Panc1 (cell line): ENCODE measurements around the gene SAMHD1. TPM values are rescaled to one million over a fixed set of nuclear protein-coding genes. Genes with fewer than 3 reads are reported as not detected.
A peak's percentile ranks its signal among the peaks of the same experiment; 100 is the strongest.

ENCODE experiments used
- ATAC-seq: fragments of 200-7000 bp; cut with Tn5 transposase; 2 replicates; pipeline ENCODE4 v1.9.1; 2020; ENCODE audit warnings: mild to moderate bottlenecking, moderate library complexity
- BruUV-seq: library from RNA; stranded (reverse); fragments of 400-500 nt; replicated peaks from 2 replicates; lab custom pipeline; 2021; lab: Mats Ljungman, UMichigan
- CTCF ChIA-PET: fragments of 300-600 bp; sonication (Branson Sonifier 250); formaldehyde crosslinking; loops from one replicate; lab custom pipeline; 2022; ENCODE audit warnings: antibody characterized with exemption; lab: Charles Lee
- POLR2A ChIA-PET: fragments of 300-600 bp; sonication (Branson Sonifier 250); formaldehyde crosslinking; loops from one replicate; lab custom pipeline; 2022; ENCODE audit warnings: antibody characterized with exemption; lab: Charles Lee
- DNase-seq: peaks from one replicate; pipeline ENCODE4 v3.0.0-alpha.2; 2010; ENCODE audit warnings: low read depth, low spot score
- H3K27ac ChIP-seq: 2 replicates; pipeline ENCODE4 v1.5.1; 2011; ENCODE audit warnings: mild to moderate bottlenecking, low read length, inconsistent platforms
- H3K27me3 ChIP-seq: fragments of 200-500 bp; sonication (Bioruptor generic); 2 replicates; pipeline ENCODE4 v1.6.0; 2014; ENCODE audit warnings: low read length, inconsistent platforms; ENCODE audit not compliant: control insufficient read depth, insufficient read depth
- H3K36me3 ChIP-seq: fragments of 200-500 bp; sonication (Bioruptor generic); 2 replicates; pipeline ENCODE4 v1.5.1; 2014; ENCODE audit warnings: inconsistent platforms, mild to moderate bottlenecking, low read length, moderate library complexity; ENCODE audit not compliant: control insufficient read depth, insufficient read depth
- H3K4me1 ChIP-seq: 2 replicates; pipeline ENCODE4 v1.5.1; 2011; ENCODE audit warnings: inconsistent platforms, mild to moderate bottlenecking, low read length, moderate library complexity; ENCODE audit not compliant: control insufficient read depth, insufficient read depth
- H3K4me3 ChIP-seq, 2 experiments: 2 replicates each; pipeline ENCODE4 v1.5.1; 2011 to 2012; ENCODE audit warnings: low read depth in 2 of 2, low read length in 2 of 2, mild to moderate bottlenecking in 2 of 2, inconsistent platforms in 1 of 2, moderate library complexity in 1 of 2
- H3K9me3 ChIP-seq: fragments of 200-500 bp; sonication (Bioruptor generic); 2 replicates; pipeline ENCODE4 v1.5.1; 2014; ENCODE audit warnings: low read depth, mild to moderate bottlenecking, inconsistent platforms, low read length, moderate library complexity; ENCODE audit not compliant: control insufficient read depth, insufficient read depth
- CTCF ChIP-seq: fragments of 450-650 bp; IDR thresholded peaks from 2 replicates; pipeline ENCODE4 v1.5.1; 2017; ENCODE audit warnings: mild to moderate bottlenecking
- POLR2AphosphoS5 ChIP-seq: IDR thresholded peaks from 2 replicates; pipeline ENCODE4 v1.6.1; 2012; ENCODE audit warnings: mild to moderate bottlenecking, low read depth, low read length, moderate library complexity
- REST ChIP-seq, 2 experiments: IDR thresholded peaks; 2 replicates each; pipeline ENCODE4 v1.6.1; 2011 to 2012; ENCODE audit warnings: low read depth in 2 of 2, control low read depth in 1 of 2, low read length in 1 of 2, mild to moderate bottlenecking in 1 of 2, moderate library complexity in 1 of 2; ENCODE audit not compliant: insufficient read depth in 1 of 2
- SIN3A ChIP-seq: IDR thresholded peaks from 2 replicates; pipeline ENCODE4 v1.6.1; 2012; ENCODE audit warnings: low read depth, mild to moderate bottlenecking, low read length, moderate library complexity, borderline replicate concordance; ENCODE audit not compliant: insufficient read depth
- TCF7L2 ChIP-seq: IDR thresholded peaks from 2 replicates; pipeline ENCODE4 v1.6.1; 2011; ENCODE audit warnings: mild to moderate bottlenecking, low read depth, low read length, inconsistent platforms
- in situ Hi-C: cut with HindIII; loops from 2 replicates; pipeline ENCODE4 v1.10.0; 2016; ENCODE audit warnings: low sequenced_read_pairs, low pct_unique_long_range_greater_than_20kb
- intact Hi-C: fragments of 100-400 bp; cut with micrococcal nuclease; formaldehyde crosslinking; loops from one replicate; pipeline ENCODE4 v1.10.0; 2022; ENCODE audit not compliant: unreplicated experiment
- total RNA-seq: library from RNA; stranded (reverse); gene quantifications from one replicate; pipeline ENCODE4 v1.2.1, GENCODE V29; 2021; ENCODE audit not compliant: unreplicated experiment

The SAMHD1 gene
- total RNA-seq, 1 experiment from 2014 or later: 16.8 TPM

- Histone ChIP-seq H3K36me3 (no peaks in the 10 kb centered on the region), H3K4me1 (no peaks in the 10 kb centered on the region), H3K9me3 (no peaks in the 10 kb centered on the region), H3K27ac (no peak overlapping the region), H3K27me3 (no peaks in the 10 kb centered on the region), H3K4me3 (no peak overlapping the region)
- DNase-seq (no peak), ATAC-seq (peak; percentile 49; the same call in 1 of the 2 replicates)
- TF ChIP-seq POLR2AphosphoS5 (no peak), TCF7L2 (no peak), SIN3A (no peak), REST (IDR thresholded peaks at IDR 0.05; ENCODE audit: insufficient read depth in 1 of 2, low read depth in 2 of 2, low read length in 1 of 2) (no peak), CTCF (no peak)
- BruUV-seq: no TSS peak
- intact Hi-C loops (no loop called here), in situ Hi-C loops (no loop called here)
- ChIA-PET POLR2A (interaction anchor here (0.7 kb wide), 1 partner anchor 343 kb away, joined by 3 read pairs; no protein-coding TSS in a partner anchor), CTCF (no interaction called here)
Observed at GRCh38 chr20:36878941-36879340, 72.6 kb downstream of the SAMHD1 start.

- CTCF ChIA-PET: no interaction called here
- no TSS peak for BruUV-seq
- DNase-seq: no peak
- intact Hi-C loops: no loop called here
- H3K4me1 ChIP-seq: peaks cover 5% of the 10 kb centered on the region
- no peaks in the 10 kb centered on the region for H3K36me3 ChIP-seq
- in situ Hi-C loops: no loop called here
- TF ChIP-seq SIN3A: no peak
- no peak for TF ChIP-seq REST (IDR thresholded peaks at IDR 0.05; ENCODE audit: insufficient read depth in 1 of 2, low read depth in 2 of 2, low read length in 1 of 2)
- TF ChIP-seq TCF7L2: no peak
- no peak for TF ChIP-seq CTCF
- no peak for TF ChIP-seq POLR2AphosphoS5
- no peak overlapping the region for H3K27ac ChIP-seq
- no peak overlapping the region for H3K4me3 ChIP-seq
- ATAC-seq: no peak
- no peaks in the 10 kb centered on the region for H3K9me3 ChIP-seq
- POLR2A ChIA-PET: no interaction called here
- no peaks in the 10 kb centered on the region for H3K27me3 ChIP-seq
Observed at GRCh38 chr20:36876473-36876833, 75.1 kb downstream of the SAMHD1 start.
